ENCODE results near the gene UBTD1. TPM values are rescaled to one million over a fixed set of nuclear protein-coding genes. Genes with fewer than 3 reads are reported as not detected.

The UBTD1 gene
- polyA plus RNA-seq, 1 donor from 2014 or later = 3.3 TPM

GRCh38 chr10:97510686-97511085, 12.0 kb downstream of the UBTD1 start:
- H3K36me3 ChIP-seq (ENCODE audit: insufficient read depth, low read length) = no peaks in the 10 kb centered on the region
- H3K4me2 ChIP-seq (ENCODE audit: low read length) = no peak overlapping the region
- H3K9me3 ChIP-seq (ENCODE audit: low read length) = no peaks in the 10 kb centered on the region
- no peak overlapping the region for H3K4me3 ChIP-seq (ENCODE audit: low read length)
- H3K79me2 ChIP-seq (replicated peaks; ENCODE audit: insufficient read depth, low read length) = no peaks in the 10 kb centered on the region
- H3K9me2 ChIP-seq (ENCODE audit: insufficient read depth, low read length) = no peaks in the 10 kb centered on the region
- no peaks in the 10 kb centered on the region for H3K27me3 ChIP-seq (ENCODE audit: insufficient read depth, low read depth, low read length)
- no peaks in the 10 kb centered on the region for H4K20me1 ChIP-seq (ENCODE audit: insufficient read depth)
- H3K9ac ChIP-seq (ENCODE audit: low read length) = no peak overlapping the region
- TF ChIP-seq POLR2AphosphoS5 (IDR thresholded peaks at IDR 0.05) = no peak
- TF ChIP-seq MXI1 (conservative IDR thresholded peaks at IDR 0.05; ENCODE audit: poor library complexity, severe bottlenecking) = no peak
- TF ChIP-seq SMC3 (conservative IDR thresholded peaks at IDR 0.05; ENCODE audit: poor library complexity) = no peak
- TF ChIP-seq REST (IDR thresholded peaks at IDR 0.05; ENCODE audit: borderline replicate concordance) = no peak
- no peak for TF ChIP-seq EP300 (conservative IDR thresholded peaks at IDR 0.05; ENCODE audit: poor library complexity, severe bottlenecking)
- TF ChIP-seq EZH2 (IDR thresholded peaks at IDR 0.05; ENCODE audit: borderline replicate concordance, insufficient read depth, low read length, poor library complexity, severe bottlenecking) = no peak
- TF ChIP-seq TAF1 (IDR thresholded peaks at IDR 0.05; ENCODE audit: low read depth) = no peak
- TF ChIP-seq RAD21 (conservative IDR thresholded peaks at IDR 0.05) = no peak
- TF ChIP-seq CTCF (IDR thresholded peaks at IDR 0.05; ENCODE audit: poor library complexity, severe bottlenecking) = no peak
- H3K27ac ChIP-seq (ENCODE audit: low read length) = no peak overlapping the region
- no peaks in the 10 kb centered on the region for H3F3A ChIP-seq (ENCODE audit: insufficient read depth, low read length, poor library complexity, severe bottlenecking)
- no peak overlapping the region for H2AFZ ChIP-seq (ENCODE audit: low read depth, low read length)

GRCh38 chr10:97511711-97512440, 13.2 kb downstream of the UBTD1 start:
- no peaks in the 10 kb centered on the region for H3K36me3 ChIP-seq (ENCODE audit: insufficient read depth, low read length)
- H3K9ac ChIP-seq (ENCODE audit: low read length) = no peak overlapping the region
- H3K4me2 ChIP-seq (ENCODE audit: low read length) = no peak overlapping the region
- no peaks in the 10 kb centered on the region for H4K20me1 ChIP-seq (ENCODE audit: insufficient read depth)
- no peak overlapping the region for H3K27ac ChIP-seq (ENCODE audit: low read length)
- no peaks in the 10 kb centered on the region for H3K9me2 ChIP-seq (ENCODE audit: insufficient read depth, low read length)
- no peak overlapping the region for H3K4me3 ChIP-seq (ENCODE audit: low read length)
- H3K27me3 ChIP-seq (ENCODE audit: insufficient read depth, low read depth, low read length) = no peaks in the 10 kb centered on the region
- no peak overlapping the region for H2AFZ ChIP-seq (ENCODE audit: low read depth, low read length)
- no peaks in the 10 kb centered on the region for H3K9me3 ChIP-seq (ENCODE audit: low read length)
- no peaks in the 10 kb centered on the region for H3K79me2 ChIP-seq (replicated peaks; ENCODE audit: insufficient read depth, low read length)
- TF ChIP-seq RAD21 (conservative IDR thresholded peaks at IDR 0.05) (no peak), POLR2AphosphoS5 (IDR thresholded peaks at IDR 0.05) (no peak), MXI1 (conservative IDR thresholded peaks at IDR 0.05; ENCODE audit: poor library complexity, severe bottlenecking) (no peak), CTCF (IDR thresholded peaks at IDR 0.05; ENCODE audit: poor library complexity, severe bottlenecking) (no peak), EP300 (conservative IDR thresholded peaks at IDR 0.05; ENCODE audit: poor library complexity, severe bottlenecking) (no peak), REST (IDR thresholded peaks at IDR 0.05; ENCODE audit: borderline replicate concordance) (no peak), TAF1 (IDR thresholded peaks at IDR 0.05; ENCODE audit: low read depth) (no peak), SMC3 (conservative IDR thresholded peaks at IDR 0.05; ENCODE audit: poor library complexity) (no peak), EZH2 (IDR thresholded peaks at IDR 0.05; ENCODE audit: borderline replicate concordance, insufficient read depth, low read length, poor library complexity, severe bottlenecking) (no peak)
- H3F3A ChIP-seq (ENCODE audit: insufficient read depth, low read length, poor library complexity, severe bottlenecking) = no peaks in the 10 kb centered on the region

Measured in neural cell (in vitro differentiated cells).